Measurements from ENCODE around the gene KLHL33.

Gene KLHL33

DNA sequence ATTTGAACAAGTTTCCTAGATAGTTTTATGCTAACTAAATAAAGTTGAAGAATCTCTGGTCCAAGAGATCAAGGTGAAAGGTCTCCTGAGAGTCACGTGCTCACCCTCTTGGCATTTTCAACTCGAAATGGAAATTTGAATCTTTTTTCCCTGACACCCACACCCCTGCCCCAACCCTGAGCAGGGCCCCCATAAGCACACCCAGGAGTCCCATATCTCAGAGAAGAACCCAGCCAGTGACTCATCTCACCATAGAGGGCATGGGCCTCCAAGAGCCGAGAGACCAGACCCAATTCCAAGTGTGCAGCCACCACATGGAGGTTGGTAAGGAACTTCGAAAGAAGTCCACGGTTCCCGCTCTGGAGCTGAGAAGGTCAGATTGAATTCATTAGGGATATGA lies 55.3 kb downstream of the KLHL33 start:
- Mint-ChIP-seq H3K36me3 (peaks cover 3% of the 10 kb centered on the region), H3K9me3 (ENCODE audit: low read depth) (no peaks in the 10 kb centered on the region), H3K27ac (peak overlapping the region; percentile 22), H3K27me3 (no peaks in the 10 kb centered on the region), H3K4me3 (no peak overlapping the region), H3K4me1 (ENCODE audit: low read depth) (no peaks in the 10 kb centered on the region)

DNA sequence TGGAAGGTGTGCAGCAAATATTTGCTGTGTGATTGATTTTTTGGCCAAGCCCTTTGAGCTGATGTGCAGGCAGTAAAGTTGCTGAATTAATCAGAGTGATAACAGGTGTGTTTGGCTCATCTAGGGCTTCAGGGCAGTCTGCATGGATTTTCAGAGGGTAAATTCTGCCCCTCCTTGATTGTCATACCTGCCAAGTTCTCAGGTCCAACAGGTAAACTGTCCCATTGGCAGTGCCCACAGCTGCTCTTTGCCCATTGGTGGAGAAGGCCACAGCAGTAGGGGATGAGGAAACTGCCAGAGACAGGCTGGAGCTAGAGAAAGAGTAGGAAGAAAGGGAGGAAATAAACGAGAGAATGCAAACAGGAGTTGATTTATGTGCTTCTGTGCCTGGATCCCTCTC lies 56.2 kb downstream of the KLHL33 start:
- Mint-ChIP-seq H3K27ac (no peak overlapping the region), H3K9me3 (ENCODE audit: low read depth) (no peaks in the 10 kb centered on the region), H3K36me3 (peaks cover 6% of the 10 kb centered on the region), H3K4me1 (ENCODE audit: low read depth) (no peaks in the 10 kb centered on the region), H3K27me3 (no peaks in the 10 kb centered on the region), H3K4me3 (no peak overlapping the region)

DNA sequence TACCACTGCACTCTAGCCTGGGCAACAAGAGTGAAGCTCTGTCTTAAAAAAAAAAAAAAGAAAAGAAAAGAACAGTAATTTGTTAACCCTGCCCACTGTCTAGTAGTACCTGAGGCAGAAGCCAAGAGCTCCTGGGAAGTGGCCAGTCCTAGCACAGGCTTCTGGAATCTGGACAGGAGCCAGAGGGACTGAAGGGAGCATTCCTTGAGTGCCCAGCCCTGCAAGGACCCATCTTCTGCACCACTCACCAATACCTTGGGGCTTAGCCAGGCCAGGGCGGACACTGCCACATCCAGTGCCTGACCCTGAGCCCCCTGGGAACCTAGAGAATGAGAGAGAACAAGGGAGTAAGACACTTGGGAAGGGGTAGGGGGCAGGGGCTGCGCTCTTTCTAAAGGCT lies 58.8 kb downstream of the KLHL33 start:
- H3K27ac Mint-ChIP-seq, result no peak overlapping the region
- H3K4me3 Mint-ChIP-seq, result no peak overlapping the region
- H3K27me3 Mint-ChIP-seq, result no peaks in the 10 kb centered on the region
- no peaks in the 10 kb centered on the region for H3K4me1 Mint-ChIP-seq (ENCODE audit: low read depth)
- H3K9me3 Mint-ChIP-seq (ENCODE audit: low read depth), result no peaks in the 10 kb centered on the region
- H3K36me3 Mint-ChIP-seq, result peaks cover 6% of the 10 kb centered on the region

- Mint-ChIP-seq H3K9me3 (ENCODE audit: low read depth) (no peaks in the 10 kb centered on the region), H3K4me3 (no peak overlapping the region), H3K27ac (no peak overlapping the region), H3K36me3 (peaks cover 8% of the 10 kb centered on the region), H3K27me3 (no peaks in the 10 kb centered on the region), H3K4me1 (ENCODE audit: low read depth) (no peaks in the 10 kb centered on the region)
Observed at GRCh38 chr14:20376071-20376588, 59.8 kb downstream of the KLHL33 start.

Data from activated naive CD8-positive, alpha-beta T cell (primary cell).